Loucy (cell line): ENCODE data around the gene TMEM135.

Experiments used
- EZH2phosphoT487 ChIP-seq: fragments of 200-600 bp; IDR thresholded peaks from 2 replicates; pipeline ENCODE4 v1.6.1; 2018; ENCODE audit warnings: antibody characterized with exemption, mild to moderate bottlenecking, moderate library complexity, borderline replicate concordance
- TF ChIP-seq, protein P1 (sequence below): fragments of 200-600 bp; sonication (generic); conservative IDR thresholded peaks from 2 replicates; pipeline ENCODE4 v1.5.1; 2014; ENCODE audit warnings: mild to moderate bottlenecking, antibody characterized with exemption, low read length

- TF ChIP-seq, protein P1, sequence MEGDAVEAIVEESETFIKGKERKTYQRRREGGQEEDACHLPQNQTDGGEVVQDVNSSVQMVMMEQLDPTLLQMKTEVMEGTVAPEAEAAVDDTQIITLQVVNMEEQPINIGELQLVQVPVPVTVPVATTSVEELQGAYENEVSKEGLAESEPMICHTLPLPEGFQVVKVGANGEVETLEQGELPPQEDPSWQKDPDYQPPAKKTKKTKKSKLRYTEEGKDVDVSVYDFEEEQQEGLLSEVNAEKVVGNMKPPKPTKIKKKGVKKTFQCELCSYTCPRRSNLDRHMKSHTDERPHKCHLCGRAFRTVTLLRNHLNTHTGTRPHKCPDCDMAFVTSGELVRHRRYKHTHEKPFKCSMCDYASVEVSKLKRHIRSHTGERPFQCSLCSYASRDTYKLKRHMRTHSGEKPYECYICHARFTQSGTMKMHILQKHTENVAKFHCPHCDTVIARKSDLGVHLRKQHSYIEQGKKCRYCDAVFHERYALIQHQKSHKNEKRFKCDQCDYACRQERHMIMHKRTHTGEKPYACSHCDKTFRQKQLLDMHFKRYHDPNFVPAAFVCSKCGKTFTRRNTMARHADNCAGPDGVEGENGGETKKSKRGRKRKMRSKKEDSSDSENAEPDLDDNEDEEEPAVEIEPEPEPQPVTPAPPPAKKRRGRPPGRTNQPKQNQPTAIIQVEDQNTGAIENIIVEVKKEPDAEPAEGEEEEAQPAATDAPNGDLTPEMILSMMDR = no peak
- TF ChIP-seq EZH2phosphoT487 = no peak
Measured at GRCh38 chr11:86999388-86999787, 38.3 kb upstream of the TMEM135 start.
